AG09319 (cell line): ENCODE measurements around the gene LRRK1.

ENCODE experiments used
- DNase-seq: peaks from one replicate; pipeline ENCODE4 v3.0.0-alpha.2; 2010; ENCODE audit warnings: low read depth; ENCODE audit errors: extremely low read depth
- TF ChIP-seq, protein P1 (sequence below): IDR thresholded peaks from 2 replicates; pipeline ENCODE4 v1.5.1; 2011; ENCODE audit warnings: low read depth, mild to moderate bottlenecking, inconsistent platforms, low read length, moderate library complexity

LRRK1 gene

DNA sequence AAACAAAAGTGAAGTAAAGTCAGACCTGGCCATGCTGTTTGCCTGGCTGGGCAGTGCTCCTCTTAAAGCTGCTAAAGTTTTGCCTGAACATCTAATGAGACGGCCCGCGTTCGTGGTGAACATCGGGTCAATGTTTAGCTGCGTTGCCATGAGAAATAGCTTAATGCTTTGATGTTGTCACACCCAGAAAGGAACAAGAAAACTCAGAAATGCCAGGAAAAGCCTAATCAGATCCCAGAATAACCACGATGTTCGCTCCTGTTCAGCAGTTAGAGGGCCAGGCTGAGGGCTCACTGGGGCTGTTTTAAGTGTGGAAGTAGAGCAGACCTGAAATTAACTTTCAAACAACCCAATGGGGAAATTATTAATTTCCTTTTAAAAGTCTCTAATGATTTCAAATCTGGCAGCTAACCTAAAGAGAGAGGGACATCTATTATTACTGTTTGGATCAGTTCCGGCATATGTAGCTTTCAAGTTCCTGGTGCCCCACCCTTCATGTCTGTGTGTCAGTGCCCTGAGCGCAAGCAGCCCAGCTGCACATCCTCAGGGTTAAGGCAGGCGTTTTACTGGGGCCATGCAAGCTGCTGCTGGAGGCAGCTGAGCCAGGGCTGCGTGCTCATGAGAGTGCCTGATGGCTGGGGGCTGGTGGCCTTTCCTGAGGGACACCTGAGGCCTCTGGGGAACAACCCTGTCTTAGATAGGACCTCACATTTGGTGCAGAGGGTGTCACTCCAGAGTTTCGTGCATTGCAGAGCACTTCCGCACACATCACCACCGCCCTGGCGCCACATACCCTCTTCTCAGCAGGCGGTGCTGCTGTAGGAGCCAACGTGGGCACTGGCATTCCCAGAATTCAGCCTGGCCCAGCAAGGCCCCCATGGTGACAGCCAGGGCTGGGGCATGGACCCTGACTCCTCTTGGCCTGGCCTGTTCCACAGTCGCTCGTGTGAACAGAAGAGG lies 76.6 kb downstream of the LRRK1 start:
- DNase-seq: no peak
- TF ChIP-seq, protein P1, sequence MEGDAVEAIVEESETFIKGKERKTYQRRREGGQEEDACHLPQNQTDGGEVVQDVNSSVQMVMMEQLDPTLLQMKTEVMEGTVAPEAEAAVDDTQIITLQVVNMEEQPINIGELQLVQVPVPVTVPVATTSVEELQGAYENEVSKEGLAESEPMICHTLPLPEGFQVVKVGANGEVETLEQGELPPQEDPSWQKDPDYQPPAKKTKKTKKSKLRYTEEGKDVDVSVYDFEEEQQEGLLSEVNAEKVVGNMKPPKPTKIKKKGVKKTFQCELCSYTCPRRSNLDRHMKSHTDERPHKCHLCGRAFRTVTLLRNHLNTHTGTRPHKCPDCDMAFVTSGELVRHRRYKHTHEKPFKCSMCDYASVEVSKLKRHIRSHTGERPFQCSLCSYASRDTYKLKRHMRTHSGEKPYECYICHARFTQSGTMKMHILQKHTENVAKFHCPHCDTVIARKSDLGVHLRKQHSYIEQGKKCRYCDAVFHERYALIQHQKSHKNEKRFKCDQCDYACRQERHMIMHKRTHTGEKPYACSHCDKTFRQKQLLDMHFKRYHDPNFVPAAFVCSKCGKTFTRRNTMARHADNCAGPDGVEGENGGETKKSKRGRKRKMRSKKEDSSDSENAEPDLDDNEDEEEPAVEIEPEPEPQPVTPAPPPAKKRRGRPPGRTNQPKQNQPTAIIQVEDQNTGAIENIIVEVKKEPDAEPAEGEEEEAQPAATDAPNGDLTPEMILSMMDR: no peak

- TF ChIP-seq, protein P1: no peak
- DNase-seq: peak; percentile 47
Measured at GRCh38 chr15:100997442-100997841, 78.3 kb downstream of the LRRK1 start.

DNA sequence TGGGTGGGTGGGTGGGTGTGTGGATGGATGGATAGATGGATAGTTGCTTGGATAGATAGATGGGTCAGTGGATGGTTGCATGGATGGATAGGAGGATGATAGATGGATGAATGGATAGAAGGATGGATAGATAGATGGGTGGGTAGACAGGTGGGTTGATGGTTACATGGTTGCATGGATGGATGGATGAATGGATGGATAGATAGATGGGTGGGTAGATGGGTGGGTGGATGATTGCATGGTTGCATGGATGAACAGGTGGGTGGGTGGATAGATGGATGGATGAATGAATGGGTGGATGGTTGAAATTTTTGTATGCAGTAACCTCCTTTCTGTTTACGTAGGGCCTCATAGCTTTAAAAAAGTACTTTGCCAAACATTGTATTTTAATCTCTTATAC lies 79.5 kb downstream of the LRRK1 start:
- DNase-seq: no peak
- TF ChIP-seq, protein P1: no peak

DNA sequence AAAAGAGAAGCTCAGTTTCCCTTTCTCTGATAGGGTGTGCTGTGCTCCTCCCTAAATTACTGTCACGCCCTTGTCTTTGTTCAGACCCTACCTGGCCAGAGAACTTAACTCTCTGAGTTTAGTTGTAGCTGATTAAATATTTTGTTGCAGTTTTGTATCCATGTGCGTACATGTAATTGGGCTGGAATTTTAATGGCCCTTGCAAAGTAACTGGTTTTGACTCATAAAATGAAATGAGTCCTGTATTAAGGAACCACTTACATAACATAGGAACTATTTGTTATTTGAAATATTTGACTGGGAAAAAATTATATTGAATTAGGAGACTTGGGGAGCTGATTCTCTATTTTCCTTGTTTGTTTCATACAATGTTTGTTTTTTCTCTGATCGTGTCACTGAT lies 80.2 kb downstream of the LRRK1 start:
- TF ChIP-seq, protein P1: no peak
- DNase-seq: no peak

DNA sequence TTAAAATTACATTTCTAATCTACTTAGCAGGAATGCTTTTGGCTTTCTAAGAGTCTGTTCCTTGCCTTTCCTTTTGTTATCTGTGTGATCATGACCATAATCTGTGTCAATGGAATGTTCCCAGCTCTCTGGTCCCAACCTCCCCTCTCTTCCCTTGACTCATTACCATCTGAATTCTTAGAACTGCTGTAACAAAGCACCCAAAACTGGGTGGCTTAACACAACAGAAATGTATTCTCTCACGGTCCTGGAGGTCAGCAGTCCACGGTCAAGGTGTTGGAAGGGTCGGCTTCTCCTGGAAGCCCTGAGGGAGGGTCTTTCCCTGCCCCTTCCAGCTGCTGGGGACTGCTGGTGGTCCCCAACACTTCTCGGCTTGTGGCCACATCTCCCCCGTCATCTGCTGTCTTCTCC lies 81.1 kb downstream of the LRRK1 start:
- TF ChIP-seq, protein P1: no peak
- DNase-seq: no peak

DNA sequence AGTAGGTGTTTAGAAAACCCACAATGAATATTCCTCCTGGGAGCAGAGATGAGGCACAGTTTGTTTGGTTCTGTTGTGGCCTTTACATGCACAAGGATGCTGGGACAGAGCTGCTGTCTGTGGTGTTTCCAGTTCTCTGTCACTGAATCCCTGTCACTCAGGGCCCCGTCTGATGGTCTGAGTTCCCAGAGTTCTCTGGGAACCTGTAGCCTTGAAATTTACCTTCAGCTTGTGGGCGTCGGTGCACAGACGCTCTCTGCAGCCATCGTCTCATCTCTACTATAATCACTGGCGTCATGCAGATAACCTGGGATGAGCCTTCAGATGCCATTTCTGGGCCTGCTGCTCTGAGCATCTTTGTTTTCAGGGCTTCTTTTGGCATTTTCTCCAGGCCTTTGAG lies 81.9 kb downstream of the LRRK1 start:
- no peak for DNase-seq
- TF ChIP-seq, protein P1: no peak

GRCh38 chr15:101001796-101002195 lies 82.6 kb downstream of the LRRK1 start:
- no peak for DNase-seq

More at GRCh38 chr15:101001796-101002195, 82.6 kb downstream of the LRRK1 start:
- TF ChIP-seq, protein P1: no peak
